CD4-positive, alpha-beta T cell treated with Interleukin-17A for 1 hour (primary cell): ENCODE measurements around the gene BMS1.
A peak's percentile ranks its signal among the peaks of the same experiment; 100 is the strongest.
"Not testable (repeated sequence)": the region's sequence is repeated elsewhere in the genome, so short reads cannot be mapped to it uniquely, and the experiment has no call there.

Experiments
- DNase-seq: peaks from one replicate; pipeline ENCODE4 v3.0.0-alpha.2; 2020

Gene BMS1, protein sequence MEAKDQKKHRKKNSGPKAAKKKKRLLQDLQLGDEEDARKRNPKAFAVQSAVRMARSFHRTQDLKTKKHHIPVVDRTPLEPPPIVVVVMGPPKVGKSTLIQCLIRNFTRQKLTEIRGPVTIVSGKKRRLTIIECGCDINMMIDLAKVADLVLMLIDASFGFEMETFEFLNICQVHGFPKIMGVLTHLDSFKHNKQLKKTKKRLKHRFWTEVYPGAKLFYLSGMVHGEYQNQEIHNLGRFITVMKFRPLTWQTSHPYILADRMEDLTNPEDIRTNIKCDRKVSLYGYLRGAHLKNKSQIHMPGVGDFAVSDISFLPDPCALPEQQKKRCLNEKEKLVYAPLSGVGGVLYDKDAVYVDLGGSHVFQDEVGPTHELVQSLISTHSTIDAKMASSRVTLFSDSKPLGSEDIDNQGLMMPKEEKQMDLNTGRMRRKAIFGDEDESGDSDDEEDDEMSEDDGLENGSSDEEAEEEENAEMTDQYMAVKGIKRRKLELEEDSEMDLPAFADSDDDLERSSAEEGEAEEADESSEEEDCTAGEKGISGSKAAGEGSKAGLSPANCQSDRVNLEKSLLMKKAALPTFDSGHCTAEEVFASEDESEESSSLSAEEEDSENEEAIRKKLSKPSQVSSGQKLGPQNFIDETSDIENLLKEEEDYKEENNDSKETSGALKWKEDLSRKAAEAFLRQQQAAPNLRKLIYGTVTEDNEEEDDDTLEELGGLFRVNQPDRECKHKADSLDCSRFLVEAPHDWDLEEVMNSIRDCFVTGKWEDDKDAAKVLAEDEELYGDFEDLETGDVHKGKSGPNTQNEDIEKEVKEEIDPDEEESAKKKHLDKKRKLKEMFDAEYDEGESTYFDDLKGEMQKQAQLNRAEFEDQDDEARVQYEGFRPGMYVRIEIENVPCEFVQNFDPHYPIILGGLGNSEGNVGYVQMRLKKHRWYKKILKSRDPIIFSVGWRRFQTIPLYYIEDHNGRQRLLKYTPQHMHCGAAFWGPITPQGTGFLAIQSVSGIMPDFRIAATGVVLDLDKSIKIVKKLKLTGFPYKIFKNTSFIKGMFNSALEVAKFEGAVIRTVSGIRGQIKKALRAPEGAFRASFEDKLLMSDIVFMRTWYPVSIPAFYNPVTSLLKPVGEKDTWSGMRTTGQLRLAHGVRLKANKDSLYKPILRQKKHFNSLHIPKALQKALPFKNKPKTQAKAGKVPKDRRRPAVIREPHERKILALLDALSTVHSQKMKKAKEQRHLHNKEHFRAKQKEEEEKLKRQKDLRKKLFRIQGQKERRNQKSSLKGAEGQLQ

DNA sequence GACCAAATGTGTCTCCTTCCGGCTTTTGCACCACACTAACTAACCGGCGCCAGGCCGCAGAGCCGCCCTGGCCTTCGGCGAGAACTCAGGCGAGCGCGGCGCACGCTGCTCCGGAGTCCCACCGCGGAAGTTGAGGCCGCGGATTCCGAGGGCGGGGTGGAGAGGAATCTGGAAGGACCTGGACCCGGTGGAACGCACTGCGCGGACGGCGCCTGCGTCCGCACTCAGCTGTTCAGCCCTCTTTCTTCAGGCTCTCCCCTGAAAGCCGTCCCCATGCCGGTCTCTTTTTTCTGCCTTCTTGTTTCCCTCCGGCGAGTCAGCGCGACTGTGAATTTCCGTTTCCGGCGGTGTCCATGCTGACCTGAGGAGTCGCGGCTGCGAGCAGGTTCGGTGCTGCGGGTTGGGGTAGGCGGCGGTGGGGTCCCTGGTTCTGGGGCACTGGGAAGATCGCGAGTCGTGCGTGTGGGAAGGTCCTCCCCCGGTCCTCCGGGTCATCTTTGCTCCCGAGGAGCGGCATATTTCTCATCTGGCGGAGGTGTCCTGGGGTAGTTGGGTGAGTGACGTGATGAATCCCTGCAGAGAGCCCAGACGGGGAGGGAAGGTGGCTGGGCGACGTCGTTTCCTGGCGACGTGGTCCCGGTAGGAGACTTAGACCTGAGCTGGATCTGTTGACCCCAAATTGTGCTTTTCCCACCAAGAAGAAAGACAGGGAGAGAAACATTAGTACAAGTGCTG lies at the start of gene BMS1:
Gene BMS1, plus strand, starts transcription at position 350 of the 735 bp plus-strand sequence. CDS start 1,600 bp downstream, outside the sequence.
- DNase-seq = peak; percentile 92

DNA sequence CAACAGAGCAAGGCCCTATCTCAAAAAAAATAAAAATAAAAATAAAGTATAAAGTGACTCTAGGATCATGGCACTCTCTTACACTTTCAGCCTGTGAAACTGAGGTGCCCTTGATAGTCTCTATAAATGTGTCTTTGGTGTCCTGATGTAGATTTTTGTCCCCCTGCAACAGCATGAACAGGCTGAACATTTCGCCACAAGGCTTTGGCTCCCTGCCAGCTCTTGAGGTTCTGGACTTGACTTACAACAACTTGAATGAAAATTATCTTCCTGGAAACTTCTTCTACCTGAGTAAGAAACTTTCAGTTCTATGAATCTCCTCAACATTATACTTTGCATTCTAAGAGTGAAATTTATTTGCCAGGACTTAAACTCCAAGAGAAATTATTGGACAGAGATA lies 48.1 kb upstream of the BMS1 start:
- DNase-seq = no peak

DNA sequence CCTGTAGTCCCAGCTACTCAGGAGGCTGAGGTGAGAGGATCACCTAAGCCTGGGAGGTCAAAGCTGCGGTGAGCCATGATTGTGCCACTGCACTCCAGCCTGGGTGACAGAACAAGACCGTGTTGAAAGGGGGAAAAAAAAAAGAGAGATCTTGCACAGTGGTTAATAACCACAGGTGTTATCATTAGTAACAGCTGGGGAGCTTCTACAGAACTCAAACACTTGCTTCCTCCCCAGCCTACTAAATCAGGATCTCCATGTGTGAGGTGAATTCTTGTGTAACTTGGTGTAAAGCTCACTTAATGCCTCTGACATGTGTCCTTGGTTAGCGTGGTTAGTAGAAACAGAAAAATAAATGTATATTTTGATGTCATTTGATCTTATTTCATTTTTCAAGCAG lies 43.9 kb upstream of the BMS1 start:
- no peak for DNase-seq

DNA sequence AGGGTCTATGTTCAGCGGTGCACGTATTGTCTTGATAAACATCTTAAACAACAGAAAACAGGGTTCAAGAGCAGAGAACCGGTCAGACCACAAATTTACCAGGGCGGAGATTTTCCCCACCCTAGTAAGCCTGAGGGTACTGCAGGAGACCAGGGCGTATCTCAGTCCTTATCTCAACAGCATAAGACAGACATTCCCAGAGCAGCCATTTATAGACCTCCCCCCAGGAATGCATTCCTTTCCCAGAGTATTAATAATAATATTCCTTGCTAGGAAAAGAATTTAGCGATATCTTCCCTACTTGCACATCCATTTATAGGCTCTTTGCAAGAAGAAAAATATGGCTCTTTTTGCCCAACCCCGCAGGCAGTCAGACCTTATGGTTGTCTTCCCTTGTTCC lies 41.1 kb upstream of the BMS1 start:
- DNase-seq = not testable (repeated sequence)

DNA sequence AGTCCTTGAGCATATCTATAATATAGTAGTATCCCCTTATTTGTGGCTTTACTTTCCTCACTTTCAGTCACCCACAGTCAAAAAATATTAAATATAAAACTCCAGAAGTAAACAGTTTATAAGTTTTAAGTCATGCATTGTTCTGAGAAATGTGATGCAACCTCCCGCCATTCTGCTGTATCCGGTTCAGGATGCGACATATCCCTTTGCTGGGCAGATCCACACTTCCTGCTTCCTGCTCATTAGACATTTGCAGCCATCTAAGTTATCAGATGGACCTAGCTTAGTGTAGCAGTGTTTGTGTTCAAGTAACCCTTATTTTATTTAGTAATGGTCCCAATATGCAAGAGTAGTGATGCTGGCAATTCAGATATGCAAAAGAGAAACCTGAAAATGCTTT lies 38.9 kb upstream of the BMS1 start:
- DNase-seq = no peak

DNA sequence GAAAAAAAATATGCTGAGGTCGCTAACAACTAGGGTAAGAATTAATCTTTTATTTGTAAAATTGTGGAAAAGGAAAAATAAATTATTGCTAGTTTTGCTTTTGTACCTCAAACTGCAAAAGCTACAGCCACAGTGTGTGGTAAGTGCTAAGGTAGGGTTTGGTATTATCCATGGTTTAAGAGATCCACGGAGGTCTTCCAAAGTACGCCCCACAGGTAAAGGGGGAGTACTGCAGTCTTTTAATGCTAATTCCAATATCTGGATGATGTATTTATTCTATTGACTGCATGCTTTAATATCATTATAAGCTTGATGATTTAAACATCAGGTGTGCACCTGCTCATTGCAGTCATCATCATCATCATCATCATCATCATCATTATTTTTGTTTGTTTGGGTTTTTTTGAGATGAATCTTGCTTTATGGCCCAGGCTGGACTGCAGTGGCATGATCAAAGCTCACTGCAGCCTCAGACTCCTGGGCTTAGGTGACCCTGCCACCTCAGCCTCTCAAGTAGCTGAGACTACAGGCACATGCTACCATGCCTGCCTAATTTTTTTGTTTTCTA lies 38.4 kb upstream of the BMS1 start:
- no peak for DNase-seq

DNA sequence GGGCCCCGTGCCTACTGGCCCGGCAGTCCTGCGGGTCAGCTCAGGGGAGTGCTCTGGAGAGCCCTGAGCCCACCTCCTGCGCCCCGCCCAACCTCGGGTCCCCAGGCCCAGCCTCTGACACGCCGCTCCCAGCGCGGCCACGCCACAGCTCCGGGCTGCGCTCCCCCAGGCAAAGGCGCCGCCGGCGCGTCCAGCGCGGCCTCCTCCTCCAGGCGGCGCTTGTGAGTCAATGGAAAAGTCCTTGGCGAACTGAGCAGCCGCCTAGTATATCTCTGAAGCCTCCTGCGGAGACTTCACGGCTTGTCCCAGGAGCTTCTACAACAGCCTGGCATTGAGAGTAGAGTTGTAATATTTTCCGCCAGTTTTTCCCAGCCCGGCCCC lies 29.5 kb upstream of the BMS1 start:
- peak; percentile 56 for DNase-seq

DNA sequence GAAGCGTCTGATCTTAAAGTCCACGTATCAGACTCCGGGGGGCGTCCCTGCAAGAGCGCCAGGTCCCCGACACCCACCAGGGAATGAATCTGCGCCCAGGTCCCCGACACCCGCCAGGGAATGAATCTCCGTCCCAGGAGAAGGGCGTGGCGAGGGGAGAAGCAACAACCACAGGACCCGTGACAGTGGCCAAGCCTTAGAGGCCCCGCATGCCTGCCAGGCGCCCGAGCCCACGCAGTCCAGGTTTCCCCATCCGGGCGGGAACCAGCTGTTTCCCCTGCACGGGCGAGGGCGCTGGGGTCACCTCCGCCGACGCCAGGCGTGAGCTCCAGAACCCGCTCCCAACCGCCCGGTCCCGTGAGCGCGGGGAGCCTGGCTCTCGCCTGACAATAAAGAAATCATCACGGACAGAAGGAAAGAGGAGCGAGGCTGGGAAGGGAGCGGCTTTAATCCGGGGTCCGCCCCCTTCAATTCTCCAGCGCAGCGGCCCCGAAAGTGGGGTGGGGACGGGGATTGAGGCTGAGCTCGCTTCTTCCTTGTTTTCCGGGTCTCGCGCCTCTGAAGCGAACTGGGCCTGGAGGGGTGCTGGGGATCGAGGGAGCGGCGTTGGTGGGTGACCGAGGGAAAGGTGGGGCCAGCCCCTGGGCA lies 29.0 kb upstream of the BMS1 start:
- no peak for DNase-seq

DNA sequence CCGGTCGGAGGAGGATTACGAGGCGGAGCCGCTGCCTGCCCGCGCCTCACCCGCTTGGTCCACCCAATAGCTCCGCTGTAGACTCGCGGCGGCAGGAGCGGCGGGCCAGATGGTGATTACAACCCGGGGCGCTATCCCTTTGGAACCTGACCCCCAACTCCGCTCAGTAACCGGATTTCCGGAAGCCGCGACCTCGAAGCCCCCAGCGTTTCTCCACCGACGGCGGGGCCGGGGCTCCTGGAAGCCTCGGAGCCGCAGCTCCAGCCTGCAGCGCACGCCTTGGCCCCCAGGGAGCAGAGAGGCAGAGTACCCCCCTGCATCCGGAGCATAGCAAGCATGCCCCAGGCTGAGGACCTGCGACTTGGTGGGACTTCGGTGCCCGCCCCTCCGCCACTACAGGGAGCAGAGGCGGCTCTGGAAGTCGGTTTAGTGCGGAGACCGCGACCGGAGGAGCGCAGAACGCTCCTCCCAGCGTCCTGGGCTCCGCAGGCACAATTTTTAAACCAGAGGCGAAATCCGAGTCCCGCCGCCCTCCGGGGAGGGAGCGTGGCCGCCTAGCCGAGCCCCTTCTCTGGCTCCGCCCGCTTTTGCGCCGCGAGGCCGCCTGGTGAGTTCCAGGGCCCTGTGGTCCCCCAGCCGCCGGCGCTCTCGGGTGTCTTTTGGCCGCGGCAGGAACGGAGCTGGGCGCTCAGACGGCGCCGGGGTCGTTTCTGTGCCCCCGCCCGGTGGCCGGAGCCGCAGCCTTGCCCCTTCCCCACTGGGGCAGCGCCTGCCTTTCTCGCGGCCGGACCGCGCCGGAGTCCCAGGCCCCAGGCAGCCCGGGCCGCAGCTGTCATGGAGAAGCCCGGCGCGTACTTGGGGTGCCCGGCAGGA lies 28.2 kb upstream of the BMS1 start:
- DNase-seq = peak; percentile 19

DNA sequence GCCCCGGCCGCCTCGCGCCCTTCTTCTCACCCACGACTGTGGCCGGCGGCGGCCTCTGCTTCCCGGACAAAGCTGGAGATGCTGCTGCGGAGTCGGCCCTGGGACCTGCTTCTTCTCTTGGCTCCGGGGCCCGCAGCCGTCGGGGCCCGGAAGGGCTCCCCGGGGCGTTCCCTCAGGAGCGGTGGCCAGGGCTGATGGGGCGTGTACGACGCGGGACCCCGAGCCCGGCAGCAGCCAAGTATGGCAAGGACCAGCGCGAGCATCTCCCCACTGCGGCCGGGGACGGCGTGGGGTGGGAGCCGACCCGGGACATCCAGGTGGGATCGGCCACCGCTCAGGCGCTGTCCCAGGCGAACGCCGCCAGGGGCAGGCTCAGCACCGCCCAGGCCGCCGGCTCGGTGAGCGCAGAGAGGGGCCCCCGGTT lies 27.6 kb upstream of the BMS1 start:
- no peak for DNase-seq

DNA sequence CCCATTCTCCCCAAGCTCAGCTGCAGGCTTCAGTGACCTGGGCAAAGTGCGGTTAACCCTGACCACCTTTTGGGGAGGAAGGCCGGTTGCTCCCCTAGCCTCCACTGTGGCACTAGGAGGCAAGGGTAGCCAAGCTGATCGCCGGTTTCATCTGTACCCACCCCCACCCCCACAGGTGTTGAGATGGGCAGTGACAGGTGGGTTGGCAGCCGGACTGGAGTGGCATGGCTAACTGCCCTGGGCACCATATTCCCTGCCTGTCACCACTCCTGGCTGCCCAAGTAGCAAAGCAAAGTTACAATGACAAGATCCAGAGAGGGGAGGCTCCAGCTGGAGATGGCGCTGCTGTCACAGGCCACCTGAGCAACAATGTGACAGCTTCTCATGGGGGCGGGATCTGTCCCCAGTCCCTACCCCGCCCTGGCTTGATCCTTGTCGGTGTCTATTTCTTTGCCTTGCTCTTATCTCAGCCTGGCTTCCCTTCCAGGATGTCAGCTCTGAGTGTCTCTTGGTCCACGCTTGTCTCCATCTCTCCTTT lies 27.0 kb upstream of the BMS1 start:
- no peak for DNase-seq

DNA sequence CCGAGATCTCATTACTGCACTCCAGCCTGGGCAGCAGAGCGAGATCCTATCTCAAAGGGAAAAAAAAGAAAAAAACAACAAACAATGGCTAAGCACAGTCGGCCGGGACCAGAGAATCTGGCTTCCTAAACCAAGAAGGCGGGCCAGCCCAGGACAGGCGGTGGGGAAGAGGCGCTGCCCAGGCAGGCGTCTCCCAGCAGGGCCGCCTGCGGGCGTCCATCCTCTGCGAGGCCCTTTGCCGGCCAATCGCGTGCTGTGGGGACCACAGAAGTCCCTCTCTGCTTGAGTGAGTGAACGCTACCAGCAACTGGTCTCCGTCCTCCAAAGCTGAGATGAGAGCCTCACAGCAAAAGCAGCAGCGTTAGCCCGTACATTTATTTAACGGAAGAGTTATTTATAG lies 14.7 kb upstream of the BMS1 start:
- no peak for DNase-seq

DNA sequence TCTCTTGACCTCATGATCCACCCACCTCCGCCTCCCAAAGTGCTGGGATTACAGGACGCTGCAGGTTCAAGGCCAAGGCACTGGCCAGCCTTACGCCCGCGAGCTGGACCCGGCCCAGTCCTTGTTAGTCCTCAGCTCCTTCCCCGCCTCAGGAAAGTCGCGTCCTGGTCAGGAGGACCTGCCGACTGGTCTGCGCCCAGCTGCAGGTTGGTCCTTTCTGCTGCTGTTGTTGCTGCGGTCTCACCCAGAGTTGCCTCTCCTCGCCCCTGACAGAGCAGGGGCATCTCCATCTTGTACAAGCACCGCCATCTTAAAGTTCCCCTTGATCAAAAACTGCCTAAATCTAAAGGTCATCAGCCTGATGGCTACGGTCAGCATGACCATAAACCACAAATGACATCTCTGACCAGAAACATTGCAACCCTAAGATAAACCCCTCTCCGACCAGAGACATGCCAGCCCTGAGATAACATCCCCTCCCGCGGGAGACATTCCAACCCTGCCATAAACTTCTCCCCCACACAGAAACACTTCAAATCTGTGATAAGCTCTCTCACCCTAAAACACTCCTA lies 13.9 kb upstream of the BMS1 start:
- no peak for DNase-seq

DNA sequence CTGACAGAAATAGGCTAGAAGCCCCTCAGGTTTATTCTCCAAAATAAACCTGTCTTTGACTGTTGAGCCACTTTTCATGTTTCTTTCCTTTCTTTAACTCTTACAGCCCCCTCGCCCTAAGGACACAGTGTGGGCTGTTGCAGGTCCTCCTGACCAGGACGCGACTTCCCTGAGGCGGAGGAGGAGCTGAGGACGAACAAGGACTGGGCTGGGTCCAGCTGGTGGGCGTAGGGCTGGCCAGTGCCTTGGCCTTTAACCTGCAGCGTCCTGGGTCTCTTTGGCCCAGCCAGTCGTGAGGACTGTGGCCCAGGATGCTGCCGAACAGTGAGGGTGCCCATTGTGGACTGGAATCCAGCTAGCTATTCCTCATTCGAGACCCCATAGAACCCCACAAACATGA lies 13.4 kb upstream of the BMS1 start:
- DNase-seq = no peak

DNA sequence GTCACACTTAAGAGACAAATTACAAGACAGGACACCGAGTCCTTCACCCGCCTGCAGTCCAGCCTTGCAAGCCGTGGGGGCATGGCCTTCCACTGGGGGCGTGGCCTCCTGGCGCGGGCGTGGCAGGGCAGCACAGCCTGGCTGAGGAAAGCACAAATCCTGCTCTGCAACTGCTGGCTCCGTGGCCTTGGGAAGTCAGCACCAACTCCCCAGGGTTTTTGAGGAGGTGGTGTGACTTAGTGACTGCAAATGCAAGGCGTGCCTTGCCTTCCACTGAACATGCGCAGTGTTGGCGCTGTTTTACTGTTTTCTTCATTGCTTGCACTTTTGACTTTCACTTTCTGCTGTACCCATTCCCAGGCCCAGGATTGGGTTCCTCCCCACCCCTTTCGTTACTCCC lies 12.9 kb upstream of the BMS1 start:
- no peak for DNase-seq

DNA sequence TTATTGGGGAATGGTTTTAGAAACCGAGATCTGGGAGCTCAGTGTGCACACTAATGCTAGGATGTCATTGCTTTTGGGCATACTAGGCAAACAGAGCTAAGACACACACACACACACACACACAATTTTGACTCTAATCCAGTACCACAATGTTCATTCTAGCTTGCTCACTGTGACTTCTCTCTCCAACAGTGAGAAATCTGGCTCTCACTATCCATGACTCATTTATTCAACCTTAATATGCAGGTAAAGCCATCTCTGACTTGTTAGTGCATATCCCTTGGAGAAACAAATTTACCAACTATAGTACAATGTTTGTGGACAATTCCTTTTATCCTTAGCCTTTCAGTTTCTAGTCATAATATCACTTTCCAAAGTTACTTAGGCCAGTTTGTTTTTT lies 5.9 kb upstream of the BMS1 start:
- DNase-seq = no peak

DNA sequence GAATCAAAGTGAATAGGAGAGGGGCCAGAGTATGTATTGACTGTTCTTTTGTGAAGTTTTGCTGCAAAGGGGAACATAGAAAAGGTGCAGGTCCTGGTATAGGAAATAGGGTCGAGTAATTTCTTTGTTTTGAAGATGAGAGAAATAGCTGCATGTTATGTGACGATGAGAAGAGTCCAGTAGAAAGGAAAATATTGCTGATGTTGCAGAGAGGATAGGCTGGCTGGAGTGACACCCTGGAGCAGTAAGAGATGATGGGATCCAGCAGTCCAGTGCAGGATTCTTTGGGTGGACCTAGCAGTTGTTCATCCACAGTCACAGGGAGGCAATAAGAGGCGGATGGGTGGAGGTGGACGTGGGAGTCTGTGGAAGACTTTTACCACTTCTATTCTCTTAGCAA lies 2.1 kb upstream of the BMS1 start:
- no peak for DNase-seq

DNA sequence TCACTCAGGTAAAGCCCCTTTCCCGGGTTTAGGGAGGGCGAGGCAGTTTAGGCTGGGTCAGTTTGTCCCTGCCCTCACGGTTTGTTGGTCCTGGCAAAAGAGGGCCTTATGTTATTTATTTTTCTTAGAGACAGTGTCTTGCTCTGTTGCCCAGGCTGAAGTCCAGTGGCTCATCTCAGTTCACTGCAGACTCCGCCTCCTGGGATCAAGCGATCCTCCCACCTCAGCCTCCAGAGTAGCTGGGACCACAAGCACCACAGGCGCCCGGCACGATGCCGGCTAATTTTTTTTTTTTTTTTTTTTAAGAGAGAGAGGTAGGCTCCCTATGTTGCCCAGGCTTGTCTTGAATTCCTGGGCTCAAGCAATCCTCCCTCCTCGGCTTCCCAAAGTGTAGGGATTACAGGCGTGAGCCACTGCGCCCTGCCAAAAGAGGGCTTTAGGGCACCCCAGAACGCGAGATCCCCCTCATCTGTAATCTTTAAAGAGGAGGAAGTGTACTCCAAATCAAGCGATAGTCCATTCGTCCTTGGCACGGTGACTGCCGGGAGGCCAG lies 626 bp upstream of the BMS1 start:
- no peak for DNase-seq

DNA sequence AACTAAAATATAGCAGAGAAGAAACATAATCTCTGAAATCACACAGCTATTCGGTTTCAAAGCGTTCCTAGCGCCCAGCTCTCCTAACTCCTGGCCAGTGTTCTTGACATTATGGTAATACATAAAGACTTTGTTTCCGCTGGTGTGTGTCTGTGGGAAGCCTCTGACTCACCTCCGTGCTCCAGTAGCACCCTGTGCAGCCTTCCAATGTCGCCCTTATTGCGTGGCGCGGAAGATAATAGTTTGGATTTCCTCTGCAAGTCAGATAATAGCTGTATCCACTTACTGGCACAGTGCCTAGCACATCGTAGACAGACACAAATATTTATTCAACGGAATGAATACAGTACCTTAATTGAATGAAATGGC lies 570 bp downstream of the BMS1 start:
- DNase-seq = no peak

DNA sequence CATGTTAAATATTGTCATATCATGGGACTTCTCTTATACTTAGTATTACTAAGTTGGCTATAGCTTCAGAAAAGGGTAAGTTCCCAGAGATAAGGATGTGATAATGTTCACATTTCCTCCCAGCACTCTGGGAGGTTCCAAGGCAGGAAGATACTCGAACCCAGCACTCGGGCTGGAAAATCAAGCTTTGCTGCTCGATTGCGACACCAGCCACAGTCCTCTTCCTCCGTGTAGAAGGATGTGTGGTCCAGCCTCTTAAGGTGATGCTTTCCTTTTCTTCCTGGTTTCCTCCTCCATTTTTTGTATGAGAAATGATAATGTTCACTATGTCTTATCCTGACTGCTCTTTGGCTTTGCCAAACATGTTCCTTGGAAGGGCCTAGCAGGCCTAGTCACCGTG lies 3.2 kb downstream of the BMS1 start:
- no peak for DNase-seq
